GM20431 (cell line): ENCODE measurements around the gene CELF6.
"Not testable (repeated sequence)": the region's sequence is repeated elsewhere in the genome, so short reads cannot be mapped to it uniquely, and the experiment has no call there.

ENCODE experiments used
- in situ Hi-C: fragments of 300-500 bp; cut with MseI, MboI; formaldehyde crosslinking; loops from one replicate; pipeline ENCODE4 v1.15.0; 2020; ENCODE audit warnings: low sequenced_read_pairs; ENCODE audit not compliant: unreplicated experiment

Gene CELF6

DNA sequence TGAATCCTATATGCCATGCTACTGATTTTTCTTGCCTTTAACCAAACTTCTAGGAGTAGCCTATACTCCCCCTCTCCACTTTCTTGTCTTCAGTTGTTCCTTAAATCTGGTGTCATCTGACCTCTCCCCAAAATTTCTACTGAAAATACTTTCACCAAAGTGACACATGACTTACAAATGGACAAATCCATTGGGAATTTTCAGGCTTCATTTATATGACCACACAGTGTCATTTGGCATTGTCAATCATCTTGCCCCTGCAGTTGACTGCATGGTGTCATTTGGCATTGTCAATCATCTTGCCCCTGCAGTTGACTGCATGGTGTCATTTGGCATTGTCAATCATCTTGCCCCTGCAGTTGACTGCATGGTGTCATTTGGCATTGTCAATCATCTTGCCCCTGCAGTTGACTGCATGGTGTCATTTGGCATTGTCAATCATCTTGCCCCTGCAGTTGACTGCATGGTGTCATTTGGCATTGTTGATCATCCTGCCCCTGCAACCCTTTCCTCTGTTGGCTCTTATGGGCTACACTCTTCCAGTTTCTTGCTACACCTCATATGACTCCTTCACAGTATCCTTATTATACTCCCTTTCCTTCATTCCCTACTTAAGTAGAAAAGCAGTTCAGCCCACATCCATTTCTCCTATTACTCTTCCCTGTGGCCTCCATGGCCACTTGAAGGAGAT is 44.2 kb downstream of the CELF6 start:
- in situ Hi-C loops = not testable (repeated sequence)

DNA sequence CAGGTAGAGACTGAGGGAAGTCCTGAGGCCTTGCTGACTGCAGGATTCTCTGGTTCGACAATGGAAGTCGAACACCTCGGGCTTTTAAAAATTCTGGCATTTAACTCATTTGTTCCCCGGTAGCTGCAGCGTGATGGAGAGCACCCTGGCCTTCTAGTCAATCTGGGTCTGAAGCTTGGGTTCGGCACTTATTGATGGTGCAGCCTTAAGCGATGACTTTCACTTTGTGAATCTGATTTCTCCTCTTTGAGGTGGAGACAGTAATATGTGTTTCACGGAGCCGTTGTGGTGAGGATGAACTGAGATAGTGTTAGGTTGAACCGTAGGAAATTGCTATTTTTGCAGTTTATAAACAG is 47.0 kb downstream of the CELF6 start:
- in situ Hi-C loops = no loop called here

DNA sequence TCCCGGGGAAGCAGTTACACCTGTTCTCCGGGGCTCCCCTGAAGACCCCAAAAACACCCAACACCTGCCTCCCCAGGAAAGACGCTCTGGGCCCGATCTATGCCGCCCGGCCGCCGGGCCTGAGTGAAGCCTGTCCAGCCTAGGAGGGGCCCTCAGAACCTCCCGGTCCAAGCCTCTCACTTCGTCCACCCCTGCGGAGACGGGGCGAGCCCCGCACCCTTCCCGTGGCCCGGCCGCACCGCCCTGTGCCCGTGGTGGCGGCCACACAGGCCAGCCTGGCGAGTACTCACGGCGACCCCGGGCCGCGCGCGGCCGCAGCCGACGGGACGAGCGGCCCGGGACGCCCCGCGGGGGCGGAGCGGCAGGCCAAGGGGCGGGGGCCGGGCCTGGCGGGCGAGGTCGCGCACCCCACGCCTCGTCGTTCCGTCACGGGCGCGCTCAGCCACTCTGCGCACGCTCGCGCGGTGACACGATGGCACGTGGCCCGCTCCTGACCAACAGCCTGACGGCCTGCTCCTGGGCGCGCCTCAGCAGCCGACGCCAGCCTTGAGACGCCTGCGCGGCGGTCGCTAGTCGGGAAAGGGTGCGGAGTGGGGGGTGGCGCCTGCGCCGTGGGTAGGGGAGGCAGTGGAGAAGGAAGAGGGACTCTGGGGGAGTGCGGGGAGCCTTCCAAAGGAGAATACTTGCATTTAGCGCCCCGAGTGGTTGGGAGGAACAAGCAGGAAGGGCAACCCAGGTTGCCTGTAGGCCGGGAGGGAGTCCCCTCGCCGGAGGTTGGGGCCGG is 47.6 kb downstream of the CELF6 start, which contains the start of gene PARP6:
Gene PARP6 (minus strand): TSS at position 342 of the 784 bp plus-strand sequence. CDS start 5,077 bp downstream, outside the sequence.
- in situ Hi-C loops = no loop called here

DNA sequence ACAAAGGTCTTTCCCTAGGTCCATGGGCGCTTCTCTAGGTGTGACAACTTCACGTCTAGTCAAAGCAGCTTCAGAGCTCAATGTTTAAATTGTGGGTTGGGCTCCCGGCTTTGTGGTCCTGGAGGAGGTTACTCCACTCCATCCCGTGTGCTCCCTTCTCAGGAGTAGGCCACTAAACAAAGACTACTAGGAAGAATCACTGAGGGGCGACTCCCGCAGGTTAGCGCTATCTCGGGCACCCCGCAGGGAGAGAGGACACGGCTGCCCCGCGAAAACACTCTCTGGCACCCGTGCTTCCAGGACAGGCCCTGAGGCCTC is 48.1 kb downstream of the CELF6 start:
- in situ Hi-C loops = no loop called here

DNA sequence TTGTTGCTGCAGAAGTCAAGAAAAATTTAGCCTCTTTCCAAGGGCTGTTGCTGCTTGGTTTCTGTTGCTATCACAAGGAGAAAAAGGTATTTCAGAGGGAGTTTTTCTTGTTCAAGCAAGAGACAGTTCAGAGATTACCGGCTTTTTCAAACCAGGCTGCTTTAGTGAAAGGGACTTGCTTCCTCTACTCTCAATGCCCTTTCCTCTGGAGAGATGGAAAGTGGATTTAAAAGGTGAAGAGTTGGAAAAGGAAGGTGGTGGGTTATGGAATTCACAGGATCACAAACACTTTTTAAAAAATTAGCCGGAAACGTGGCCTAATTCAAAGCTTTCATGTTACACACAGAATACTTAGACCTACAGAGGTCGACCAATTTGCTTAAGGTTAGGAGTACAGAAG is 48.7 kb downstream of the CELF6 start:
- in situ Hi-C loops = no loop called here

DNA sequence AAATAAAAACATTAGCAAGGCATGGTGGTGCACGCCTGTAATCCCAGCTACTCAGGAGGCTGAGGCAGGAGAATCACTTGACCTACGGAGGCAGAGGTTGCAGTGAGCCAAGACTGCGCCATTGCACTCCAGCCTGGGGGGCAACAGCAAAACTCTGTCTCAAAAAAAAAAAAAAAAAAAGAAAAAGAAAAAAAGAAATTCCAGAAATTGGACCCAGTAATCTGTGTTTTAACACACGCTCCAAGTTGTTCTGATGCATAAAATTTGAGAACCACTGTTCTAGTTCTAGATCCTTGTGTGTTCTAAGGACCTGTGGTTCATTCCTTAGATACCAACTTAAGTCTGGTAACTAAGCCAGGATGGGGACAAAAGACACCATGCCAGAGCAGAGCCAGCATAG is 50.2 kb downstream of the CELF6 start:
- in situ Hi-C loops = no loop called here

DNA sequence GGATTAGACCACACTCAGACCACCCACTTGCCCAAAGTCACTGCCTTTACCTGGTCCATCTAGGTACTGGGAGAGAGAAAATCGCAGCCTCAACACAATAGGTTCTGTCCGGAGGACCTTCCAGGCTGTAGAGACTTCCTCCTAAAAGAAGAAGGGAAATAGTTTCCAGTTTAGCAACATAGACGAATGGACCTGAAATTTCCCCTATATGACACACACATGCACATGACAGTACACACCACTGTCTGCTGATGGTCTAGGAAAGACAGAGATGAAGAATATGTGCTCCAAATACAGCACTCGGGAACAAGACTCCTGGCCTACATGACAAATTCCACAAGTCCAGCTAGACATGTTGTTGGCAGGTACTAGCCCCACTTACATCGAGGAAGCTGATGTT is 54.9 kb downstream of the CELF6 start:
- in situ Hi-C loops = no loop called here

DNA sequence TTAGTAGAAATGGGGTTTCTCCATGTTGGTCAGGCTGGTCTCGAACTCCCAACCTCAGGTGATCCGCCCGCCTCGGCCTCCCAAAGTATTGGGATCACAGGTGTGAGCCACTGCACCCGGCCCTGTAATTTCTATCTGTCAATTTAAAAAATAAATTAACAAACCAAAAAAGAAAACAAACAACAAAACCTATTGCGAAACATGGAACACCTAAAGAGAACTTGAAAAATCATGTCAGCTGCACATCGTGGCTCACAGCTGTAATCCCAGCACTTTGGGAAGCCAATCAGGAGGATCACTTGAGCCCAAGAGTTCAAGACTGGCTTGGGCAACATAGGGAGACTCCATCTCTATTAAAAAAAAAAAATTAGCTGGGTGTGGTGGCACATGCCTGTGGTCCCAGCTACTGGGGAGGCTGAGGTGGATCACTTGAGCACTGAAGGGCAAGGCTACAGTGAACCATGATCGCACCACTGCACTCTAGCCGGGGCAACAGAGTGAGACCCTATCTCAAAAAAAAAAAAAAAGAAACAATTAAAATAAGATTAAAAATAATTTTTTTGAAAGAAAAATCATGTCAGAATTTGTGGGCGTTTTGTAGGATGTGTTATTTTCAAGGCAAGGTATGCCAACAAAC is 67.2 kb downstream of the CELF6 start:
- in situ Hi-C loops = no loop called here

DNA sequence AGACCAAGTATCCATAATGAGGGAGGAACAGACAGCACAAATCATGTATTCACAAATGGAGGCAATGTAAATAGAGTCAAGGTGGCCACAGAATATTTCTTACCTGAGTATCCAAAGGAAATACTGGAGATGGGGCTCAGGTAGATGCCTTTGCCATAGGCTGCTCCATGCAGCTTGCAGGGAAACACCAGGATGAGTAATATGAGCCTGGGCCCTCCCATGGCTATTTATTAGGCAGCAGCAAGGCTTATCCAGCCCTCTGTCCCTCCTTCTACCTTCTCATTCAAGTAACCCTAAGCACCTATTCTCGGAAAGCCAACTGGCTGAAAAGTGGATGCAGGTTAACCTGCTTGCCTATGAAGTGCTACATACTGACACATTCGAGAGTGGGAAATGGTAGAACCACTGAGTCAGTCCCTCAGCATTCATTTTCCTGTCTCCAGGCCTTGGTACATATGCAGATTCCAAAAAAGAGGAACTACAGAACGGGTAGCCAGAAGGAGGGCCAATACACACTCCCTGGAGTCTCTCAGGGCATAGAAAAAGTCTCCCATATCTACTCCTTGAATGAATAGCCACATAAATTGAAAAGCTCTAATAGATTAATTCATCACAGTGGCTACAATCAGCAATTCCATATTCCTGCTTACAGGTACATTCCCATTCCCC is 70.7 kb downstream of the CELF6 start:
- in situ Hi-C loops = no loop called here

DNA sequence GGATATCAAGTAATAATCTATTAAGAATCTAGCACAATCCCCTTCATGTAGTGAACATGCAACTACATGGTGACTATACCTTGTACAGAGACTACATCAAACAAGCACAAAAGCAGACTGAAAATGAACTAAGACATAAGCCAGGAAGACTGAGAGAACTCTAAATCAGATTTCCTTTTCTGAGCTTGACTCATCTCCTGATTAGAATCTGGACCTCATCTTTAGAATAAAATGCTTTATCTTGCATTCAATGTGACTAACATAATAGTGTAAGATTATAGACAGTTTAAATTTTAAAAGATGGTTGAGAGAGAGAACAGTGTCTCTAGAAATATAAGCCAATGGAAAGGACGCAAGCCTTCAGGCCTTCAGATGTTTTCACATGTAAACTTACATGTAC is 71.4 kb downstream of the CELF6 start:
- in situ Hi-C loops = no loop called here

DNA sequence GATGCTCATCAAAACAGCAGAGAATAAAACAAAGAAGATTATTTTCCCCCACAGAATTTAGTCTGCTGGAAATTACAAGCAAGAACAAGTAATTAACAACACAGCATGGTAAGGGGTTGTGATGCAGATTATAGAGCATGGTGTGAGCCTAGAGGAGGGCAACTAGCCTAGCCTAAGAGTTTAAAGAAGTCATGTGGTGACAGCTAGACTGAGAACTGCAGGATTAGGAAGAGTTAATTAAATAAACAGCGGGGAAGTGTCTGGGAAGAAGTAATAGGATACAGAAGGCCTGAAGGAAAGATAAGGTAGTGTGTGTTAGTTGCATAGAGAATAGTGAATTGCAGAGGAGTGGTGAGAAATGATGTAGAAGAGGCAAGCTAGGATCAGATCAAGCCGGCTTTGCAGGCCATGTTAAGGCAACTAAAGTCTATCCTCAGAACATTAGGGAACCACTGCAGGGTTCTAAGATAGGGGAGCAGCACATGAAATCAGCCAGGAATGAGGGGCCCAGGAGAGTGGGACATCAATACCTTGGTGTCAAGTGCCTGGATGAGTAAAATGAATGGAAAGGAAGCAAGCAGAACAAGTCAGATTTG is 77.1 kb downstream of the CELF6 start:
- in situ Hi-C loops = no loop called here

DNA sequence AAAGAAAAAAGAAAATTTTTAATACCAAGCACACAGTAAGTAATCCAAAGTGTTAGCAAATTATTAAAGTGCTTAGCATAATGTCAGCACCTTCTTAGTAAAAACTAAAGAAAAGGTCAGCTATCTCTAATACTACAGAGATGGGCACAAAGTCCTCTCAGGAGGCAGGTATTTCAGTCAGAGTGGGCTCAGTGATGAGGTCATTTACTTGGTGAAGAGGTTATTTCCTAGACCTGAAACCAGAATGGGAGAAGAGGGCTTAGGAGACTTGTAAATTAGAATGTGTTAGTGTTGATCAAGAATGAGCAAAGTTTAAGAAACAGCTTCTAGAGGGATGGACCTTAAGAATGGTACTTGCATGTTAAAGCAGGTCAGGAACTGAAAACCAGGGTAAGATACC is 80.3 kb downstream of the CELF6 start:
- in situ Hi-C loops = no loop called here

DNA sequence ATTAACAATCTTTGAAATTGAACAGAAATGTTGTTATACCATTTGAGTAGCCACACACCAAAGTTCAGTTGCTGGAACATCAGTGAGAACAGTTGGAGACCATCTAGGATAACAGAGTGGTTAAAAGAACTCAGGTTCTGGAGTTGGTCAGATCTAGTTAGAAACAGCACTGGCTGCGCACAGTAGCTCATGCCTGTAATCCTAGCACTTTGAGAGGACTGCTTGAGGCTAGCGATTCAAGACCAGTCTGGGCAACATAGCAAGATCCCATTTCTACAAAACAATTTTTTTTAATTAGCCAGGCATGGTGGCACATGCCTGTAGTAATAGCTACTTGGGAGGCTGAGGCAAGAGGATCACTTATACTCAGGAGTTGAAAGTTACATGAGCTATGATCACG is 81.4 kb downstream of the CELF6 start:
- in situ Hi-C loops = no loop called here

DNA sequence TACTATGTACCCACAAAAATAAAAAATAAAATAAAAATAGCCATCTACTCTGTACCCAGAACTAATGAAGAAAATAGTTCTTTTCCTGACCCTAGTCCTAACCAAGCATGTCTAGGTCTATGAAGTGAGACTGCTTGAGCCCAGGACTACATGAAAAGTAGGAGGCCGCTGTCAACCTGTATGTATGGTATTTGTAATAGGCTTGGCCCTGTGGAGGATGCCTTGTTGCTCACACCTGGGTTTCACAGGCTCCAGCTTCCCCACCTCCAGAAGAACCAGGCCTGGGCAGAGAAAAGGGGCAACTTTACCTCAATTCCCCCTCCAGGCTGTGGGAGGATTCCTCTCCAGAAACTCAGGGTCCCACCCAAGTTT is 82.1 kb downstream of the CELF6 start:
- in situ Hi-C loops = no loop called here

DNA sequence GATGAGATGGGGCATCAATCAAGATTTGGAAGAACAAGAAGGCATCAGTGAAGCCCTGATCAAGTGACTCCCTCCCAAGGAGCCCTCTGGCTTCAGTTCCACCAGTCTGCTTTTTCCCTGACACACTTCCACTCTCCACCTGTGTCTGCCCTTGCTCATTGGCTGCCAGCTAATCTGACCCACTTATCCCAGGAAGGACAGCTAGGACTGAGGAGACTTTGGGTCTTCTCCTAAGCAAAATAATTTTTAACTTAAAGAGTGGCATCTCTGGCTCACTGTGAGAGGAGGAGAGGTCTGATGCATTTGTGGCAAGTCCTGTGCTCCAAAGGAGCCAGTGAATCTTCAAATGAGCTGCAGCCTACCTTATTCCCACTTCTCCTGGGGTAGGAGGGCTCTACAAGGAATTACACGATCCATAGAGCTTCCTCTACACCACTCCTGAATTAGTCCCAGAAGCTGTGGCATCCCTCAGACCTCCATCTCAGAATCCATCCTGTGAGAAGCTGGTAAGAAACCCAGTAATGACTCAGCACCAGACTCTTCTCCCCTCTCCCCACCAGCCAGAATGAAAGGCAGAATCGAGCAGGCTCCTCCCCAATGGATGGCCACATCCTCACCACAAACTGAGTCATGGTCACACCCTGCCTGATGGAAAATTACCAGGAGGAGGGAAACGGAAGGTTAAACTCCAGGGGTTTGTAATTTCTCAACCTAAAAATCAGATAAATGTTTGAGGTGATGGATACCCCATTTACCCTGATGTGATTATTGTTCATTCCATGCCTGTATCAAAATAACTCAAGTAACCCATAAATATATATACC is 82.7 kb downstream of the CELF6 start:
- in situ Hi-C loops = no loop called here

DNA sequence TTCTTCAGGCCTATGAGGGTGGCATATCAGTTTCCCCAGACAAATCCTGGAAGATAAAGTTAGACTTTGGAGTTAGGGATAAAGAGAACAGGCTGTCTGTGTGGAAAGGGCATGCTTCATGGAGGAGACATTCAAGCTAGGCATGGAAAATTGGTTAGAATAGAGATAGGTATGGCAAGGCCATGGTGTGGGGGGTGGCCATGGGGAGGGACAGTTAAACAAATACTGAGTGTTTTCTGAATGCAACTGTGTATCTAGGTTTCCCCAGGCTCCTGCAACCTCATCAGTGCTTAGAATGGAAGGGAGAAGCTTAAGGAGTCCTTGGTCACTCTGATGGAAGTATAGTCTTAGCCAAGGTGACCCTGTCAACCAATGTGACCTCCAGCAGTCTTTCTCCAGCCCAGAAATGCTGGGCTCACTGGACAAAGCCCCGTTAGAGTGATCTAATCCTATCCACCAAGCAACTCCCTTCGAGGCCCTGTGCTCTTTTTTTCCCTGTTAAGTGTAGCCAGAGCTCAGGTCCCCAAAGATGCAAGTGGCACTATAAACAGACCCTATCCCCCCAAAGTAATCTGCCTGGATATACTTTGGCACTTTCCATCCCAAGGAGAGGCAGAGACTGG is 83.5 kb downstream of the CELF6 start:
- in situ Hi-C loops = no loop called here

DNA sequence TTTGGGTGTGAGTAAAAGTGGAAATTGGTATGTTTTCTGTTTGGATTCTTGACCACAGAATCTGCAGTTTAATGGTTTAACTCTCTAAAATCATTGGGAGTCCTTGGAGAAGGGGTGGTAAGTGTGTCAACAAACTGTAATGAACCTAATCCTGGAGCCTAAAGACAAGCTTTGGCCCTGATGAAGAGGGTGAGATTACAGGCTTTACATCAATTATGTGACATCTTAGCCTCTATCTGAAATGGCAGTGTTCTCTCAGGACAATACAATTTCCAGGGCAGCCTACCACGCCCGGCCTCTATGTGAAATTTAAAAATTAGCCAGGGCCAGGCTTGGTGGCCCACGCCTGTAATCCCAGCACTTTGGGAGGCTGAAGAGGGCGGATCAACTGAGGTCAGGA is 84.7 kb downstream of the CELF6 start:
- in situ Hi-C loops = no loop called here
